CD4-positive, alpha-beta T cell treated with Interleukin-17A for 4 hours (primary cell): ENCODE measurements around the gene MORN1.

Experiments used
- DNase-seq: peaks from one replicate; pipeline ENCODE4 v3.0.0-alpha.2; 2020; ENCODE audit warnings: mixed read lengths

Gene MORN1

GRCh38 chr1:2384941-2385481 lies 6.3 kb downstream of the MORN1 start:
- no peak for DNase-seq

DNA sequence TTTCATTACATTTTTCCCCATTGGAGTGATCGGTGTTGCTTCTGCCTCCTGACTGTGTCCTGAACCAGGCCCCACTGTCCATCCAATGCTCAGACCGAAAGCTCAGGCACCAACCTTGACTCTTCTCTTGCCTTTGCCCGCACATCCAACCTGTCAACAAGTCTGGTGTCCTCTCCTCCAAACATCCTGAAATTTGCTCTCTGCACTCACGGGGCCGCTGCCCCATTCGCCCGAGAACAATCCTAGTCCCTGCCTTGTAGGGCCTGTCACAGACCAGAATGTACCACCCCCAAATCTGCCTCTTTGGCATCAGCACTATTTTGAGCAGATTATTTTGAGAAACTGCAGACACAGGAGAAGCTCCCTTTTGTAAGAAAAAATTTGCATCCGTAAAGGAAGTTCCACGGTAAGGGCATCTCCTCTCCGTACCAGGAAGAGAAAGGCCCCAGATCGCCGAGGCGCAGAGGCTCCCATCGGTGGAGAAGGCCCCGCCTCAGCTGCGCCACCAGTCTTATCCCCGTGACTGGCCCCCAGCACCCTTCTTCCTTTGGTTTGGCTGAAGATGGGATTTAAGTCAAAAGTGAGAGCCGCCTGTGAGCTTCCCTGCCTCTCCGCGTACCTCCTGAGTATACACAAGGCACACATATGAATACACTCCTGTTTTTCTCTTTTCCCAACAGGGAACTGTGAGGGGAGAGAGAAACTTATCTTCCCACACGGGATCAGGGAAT lies 7.1 kb downstream of the MORN1 start:
- no peak for DNase-seq

DNA sequence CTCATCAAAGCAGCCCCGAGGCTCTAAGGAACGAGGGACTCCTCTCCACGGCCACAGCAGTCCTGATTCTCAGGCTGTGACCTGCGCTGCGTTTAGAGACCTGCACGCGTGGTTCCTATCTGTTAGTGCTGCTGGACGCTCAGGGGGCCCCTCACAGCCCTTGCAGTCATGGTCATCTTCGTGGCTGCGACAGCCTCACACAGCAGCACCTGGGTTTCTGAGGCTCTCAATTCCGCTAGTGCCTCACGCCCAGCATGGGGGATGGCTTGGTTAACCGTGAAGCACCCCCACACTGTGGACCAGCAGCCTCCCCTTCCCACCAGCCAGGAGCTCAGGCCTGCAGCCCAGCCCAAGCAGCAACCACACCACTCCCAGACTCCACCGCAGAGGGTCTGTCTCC lies 7.8 kb downstream of the MORN1 start:
- no peak for DNase-seq

- peak; percentile 38 for DNase-seq
Measured at GRCh38 chr1:2382621-2383361, 8.6 kb downstream of the MORN1 start.

DNA sequence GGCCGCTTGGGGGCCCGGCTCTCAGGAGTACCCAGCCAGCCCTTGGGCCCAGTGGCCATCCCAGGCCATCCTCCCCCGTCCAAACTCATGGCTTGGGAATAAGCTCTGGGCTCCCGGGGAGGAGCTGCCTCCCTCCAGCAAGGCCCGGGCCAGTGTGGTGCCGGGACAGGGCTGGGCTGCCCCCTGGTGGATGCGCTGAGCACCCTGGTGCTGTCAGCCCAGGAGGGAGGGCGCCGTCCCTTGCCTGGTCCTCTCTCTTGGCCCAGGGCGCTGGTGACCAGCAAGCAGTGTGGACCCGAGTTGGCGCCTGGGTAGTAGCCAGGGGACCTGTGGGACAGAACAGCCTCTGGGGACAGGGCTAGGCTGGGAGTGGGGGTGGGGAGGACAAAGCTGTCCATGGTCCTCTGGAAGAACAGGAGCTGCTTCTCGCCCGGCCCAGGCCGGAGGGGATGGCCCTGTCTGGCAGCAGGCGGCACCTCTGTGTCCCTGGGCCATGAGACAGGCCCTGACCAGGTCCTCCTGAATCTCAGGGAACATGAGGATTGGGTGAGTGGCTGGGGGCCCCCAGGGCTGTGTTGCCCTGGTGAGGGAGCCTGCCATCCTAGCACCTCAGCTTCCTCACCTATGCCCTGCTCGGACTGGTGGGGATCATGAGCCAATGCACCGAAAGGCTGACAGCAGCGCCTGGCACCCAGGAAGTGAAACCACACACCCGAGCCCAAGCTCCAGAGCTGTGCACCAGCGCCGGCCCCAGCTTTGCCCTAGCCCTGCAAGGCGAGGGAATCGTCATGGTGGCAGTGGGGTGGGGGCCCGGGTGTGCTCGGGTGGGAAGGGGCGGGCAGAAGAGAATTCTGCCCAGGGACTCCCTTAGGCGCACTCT lies 9.4 kb downstream of the MORN1 start:
- DNase-seq: peak; percentile 84

GRCh38 chr1:2380816-2381591 lies 10.3 kb downstream of the MORN1 start:
- DNase-seq: no peak

- DNase-seq: no peak
Measured at GRCh38 chr1:2379733-2380404, 11.5 kb downstream of the MORN1 start.

DNA sequence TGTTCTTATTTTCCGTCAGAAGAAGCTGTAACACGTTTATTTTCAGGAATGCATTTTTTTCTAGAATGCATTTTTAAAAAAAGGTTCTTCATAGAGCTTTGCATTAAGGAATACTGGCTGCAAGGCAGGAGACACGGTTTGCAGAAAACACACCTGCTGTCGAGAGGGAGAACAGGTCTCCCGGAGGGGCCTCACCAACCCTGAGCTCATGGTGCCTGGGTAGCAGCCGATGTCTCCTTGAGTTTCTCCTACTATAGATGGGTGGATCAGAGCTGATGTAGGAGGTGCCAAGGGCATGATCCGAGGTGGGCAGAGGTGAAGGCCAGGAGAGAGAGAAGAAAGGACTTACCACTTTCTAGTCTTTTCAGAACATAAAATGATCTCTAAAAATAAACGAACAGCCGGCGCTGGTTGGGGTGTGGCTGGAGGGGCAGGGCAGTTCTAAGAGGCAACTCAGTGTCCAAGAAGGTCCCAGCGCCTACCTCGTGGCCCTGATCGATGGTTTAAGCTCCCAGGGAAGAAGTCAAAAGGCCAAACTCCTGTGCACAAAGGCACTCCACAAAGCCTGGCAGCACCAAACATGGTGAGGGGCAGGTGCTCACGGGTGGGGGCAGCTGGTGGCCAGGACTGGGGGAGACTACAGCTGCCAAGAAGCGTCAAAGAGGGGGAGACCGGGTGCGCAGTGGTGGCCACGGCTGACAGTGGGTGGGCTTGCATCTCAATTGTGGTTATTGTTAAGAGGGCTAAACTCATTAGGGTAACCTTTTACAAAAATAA lies 12.2 kb downstream of the MORN1 start:
- DNase-seq: no peak

GRCh38 chr1:2378441-2378851 lies 12.9 kb downstream of the MORN1 start:
- DNase-seq: no peak

DNA sequence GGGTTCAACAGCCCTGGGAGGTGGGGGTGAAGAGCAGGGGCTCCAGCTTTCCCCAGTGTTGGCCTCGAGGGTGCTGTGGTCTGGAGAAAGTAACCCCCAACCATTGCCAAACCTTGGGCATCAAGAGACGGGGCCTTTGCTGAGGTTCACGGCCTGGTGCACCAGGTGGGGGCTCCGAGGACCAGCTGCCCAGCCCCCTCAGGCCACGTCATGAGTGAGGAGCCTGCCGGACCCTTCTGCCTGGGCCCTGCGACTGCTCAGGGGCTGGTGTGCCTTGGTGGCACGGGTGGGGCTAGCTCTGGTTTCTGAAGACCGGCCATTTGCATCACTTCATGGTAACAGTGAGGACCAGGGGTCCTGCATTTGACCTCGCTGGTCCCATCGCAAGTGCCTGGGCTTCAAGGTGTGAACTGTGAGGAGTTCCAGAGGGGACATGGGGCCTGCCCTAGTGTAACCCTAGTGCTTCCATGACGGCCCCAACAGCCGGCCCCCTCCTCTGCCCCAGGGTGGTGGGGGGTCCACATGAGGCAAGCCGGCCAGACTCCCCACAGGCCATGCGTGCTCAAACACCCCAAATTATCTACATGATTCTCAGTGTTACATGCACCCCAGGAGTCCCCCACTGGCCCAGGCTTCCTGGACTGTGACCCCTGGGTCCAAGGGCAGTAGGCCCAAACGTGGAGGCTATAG lies 13.5 kb downstream of the MORN1 start:
- no peak for DNase-seq

GRCh38 chr1:2376931-2377672 lies 14.3 kb downstream of the MORN1 start:
- DNase-seq: no peak

DNA sequence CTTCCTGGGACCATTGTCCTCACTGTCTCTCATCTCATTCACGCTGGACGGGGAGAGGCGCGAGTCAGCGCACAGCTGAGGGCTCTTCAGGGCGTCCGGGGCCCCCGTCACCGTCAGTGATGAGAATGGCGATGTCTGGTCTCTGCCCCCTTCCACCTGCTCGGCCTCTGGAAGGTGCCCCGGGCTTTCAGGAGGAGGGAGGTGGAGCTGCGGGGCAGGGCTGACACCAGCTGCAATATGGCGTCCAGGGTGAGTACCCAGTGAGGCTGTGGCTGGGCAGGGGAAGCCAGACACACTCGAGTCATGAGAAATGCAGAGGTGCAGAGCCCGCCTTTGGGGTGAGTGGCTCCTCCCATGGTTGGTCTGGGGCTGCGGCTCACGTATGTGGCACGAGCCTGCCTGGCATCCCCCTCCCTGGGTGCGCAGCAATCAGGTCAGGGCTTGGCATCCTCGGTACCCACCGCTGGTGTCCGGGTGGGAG lies 15.1 kb downstream of the MORN1 start:
- no peak for DNase-seq

GRCh38 chr1:2375923-2376260 lies 15.5 kb downstream of the MORN1 start:
- DNase-seq: no peak

DNA sequence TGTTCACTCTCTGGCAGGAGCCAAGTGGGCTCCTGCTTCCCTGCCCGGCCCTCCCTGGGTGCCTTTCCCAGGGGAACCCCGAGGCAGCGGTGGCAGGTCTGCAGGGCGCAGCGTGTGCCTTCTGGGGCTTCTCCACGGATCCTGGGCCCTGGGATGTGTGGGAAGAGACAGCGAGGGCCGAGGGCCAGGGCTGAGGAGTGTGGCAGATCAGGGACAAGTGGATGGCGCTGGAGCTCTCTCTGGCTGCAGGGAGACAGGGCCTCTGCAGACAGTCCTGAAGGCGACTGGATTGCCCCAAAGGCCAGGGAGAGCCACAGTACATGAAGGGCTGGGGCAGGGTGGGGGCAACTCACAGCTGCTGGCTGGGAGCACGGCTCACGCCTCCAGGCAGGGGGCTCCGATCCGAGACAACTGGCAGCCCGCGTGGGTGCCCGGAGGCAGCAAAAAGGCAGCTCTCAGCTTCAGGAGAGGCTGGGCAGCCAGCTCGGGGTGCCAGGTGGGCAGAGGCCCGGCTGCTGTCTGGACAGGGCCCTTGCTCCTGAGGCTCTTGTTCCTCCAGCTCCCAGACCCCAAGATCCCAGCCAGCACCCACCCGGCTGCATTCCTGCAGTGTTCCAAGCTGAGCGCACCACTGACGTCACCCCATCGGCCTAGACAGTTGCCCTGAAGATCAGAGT lies 16.0 kb downstream of the MORN1 start:
- DNase-seq: no peak

DNA sequence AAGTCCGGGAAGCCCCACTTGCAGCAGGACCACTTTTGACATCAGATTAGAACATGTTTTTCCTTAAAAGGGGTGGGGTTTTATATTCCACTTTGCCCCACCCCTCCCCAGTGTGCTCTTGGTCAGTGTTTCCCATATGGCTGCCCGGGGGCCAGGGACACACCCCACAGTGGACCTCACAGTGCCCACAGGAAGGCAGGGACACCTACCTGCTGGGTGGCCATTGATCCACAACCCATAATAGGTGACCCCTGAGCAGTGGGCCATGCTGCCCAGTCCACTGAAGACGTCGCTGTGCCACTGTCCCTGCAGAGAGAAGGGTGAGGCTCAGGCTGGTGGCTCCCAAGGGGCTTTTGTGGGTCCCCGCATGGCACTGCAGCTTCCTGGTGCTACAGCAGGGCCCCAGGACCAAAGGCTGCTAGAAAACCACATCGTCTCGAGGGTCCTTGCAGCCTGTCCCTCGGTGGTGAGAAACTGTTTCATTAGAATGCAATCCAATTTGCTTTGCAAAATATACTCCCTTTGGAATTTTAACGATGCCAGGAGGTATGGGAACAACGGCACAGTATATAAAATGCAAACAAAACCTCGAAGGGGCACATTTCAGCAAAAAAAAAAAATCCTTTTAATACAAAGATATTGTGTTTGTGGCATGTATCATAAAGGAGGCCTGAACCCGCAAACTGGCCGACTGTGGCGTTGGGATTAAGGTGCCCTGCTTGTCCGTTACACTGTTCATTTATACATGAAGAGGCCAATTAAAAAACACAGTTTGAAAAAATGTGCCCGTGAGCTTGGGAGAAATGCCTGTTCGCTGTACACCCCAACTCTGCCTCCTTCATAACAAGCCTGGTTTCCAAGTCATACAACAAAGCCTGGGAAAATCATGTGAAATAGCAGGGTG lies 16.9 kb downstream of the MORN1 start:
- DNase-seq: no peak

- no peak for DNase-seq
Measured at GRCh38 chr1:2373551-2374251, 17.7 kb downstream of the MORN1 start.
